ENCODE results near the gene FAM13B. TPM values are rescaled to one million over a fixed set of nuclear protein-coding genes. Genes with fewer than 3 reads are reported as not detected.

FAM13B gene
- total RNA-seq, 4 donors from 2014 or later = 21.9 to 92.4 (median 32.7) TPM

DNA sequence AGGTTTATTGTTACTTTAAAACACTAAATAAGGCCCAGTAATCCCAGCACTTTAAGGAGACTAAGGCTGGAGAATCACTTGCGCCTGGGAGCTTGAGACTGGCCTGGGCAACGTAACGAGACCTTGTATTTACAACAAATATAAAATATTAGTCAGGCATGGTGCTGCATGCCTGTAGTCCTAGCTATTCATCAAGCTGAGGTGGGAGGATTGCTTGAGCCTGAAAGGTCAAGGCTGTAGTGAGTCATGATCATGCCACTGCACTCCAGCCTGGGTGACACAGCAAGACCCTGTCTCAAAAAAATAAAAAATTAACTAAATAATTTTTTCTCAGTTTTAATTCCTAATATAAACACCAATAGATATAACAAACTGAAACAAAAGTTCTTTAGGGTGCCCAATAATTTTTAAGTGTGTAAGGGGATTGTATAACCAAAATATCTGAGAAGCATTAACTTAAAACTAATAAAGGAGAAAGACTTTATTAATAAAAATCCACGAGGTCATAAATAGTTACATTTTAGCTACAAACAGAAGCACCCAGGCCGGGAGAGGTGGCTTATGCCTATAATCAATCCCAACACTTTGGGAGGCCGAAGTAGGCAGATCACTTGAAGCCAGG lies 32.7 kb downstream of the FAM13B start:
- TF ChIP-seq CTCF (IDR thresholded peaks at IDR 0.05) = no peak
- no peak for TF ChIP-seq POLR2A (IDR thresholded peaks at IDR 0.05)
- Histone ChIP-seq H3K36me3 (peaks cover 0 to 16% (median 0%) of the 10 kb centered on the region in 3 donors), H3K27ac (no peak overlapping the region), H3K4me1 (no peaks in the 10 kb centered on the region), H3K9me3 (no peaks in the 10 kb centered on the region), H3K27me3 (no peaks in the 10 kb centered on the region), H3K4me3 (no peak overlapping the region)
- DNase-seq = no peak

GRCh38 chr5:137997726-137998213 lies 35.1 kb downstream of the FAM13B start:
- DNase-seq = no peak
- Histone ChIP-seq H3K9me3 (no peaks in the 10 kb centered on the region), H3K36me3 (no peaks in the 10 kb centered on the region), H3K27ac (no peak overlapping the region), H3K4me1 (no peaks in the 10 kb centered on the region), H3K4me3 (no peak overlapping the region), H3K27me3 (no peaks in the 10 kb centered on the region)
- TF ChIP-seq POLR2A (IDR thresholded peaks at IDR 0.05) = no peak
- no peak for TF ChIP-seq CTCF (IDR thresholded peaks at IDR 0.05)

DNA sequence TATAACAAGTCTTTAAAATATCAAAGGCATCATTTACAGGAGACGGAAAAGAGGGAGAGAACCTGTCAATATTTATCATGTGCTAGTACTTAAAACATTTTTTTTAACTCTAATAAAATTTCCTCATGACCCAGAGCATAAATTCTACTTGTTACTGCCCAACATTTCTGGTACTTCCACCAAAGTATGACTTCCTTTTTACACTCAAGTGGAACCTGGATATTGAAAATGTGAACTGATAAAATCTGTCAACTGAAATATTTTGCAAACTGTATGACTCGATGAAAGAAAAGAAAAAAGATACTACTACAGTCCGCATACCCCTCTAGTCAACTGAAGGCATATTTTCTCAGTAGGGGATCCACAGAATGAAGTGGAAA lies 37.1 kb downstream of the FAM13B start:
- no peak overlapping the region for H3K4me3 ChIP-seq
- no peaks in the 10 kb centered on the region for H3K4me1 ChIP-seq
- no peak overlapping the region for H3K27ac ChIP-seq
- TF ChIP-seq CTCF (IDR thresholded peaks at IDR 0.05) (no peak), POLR2A (IDR thresholded peaks at IDR 0.05) (no peak)
- no peak for DNase-seq
- no peaks in the 10 kb centered on the region for H3K27me3 ChIP-seq
- no peaks in the 10 kb centered on the region for H3K9me3 ChIP-seq
- H3K36me3 ChIP-seq = peaks cover 0 to 3% (median 0%) of the 10 kb centered on the region in 3 donors

DNA sequence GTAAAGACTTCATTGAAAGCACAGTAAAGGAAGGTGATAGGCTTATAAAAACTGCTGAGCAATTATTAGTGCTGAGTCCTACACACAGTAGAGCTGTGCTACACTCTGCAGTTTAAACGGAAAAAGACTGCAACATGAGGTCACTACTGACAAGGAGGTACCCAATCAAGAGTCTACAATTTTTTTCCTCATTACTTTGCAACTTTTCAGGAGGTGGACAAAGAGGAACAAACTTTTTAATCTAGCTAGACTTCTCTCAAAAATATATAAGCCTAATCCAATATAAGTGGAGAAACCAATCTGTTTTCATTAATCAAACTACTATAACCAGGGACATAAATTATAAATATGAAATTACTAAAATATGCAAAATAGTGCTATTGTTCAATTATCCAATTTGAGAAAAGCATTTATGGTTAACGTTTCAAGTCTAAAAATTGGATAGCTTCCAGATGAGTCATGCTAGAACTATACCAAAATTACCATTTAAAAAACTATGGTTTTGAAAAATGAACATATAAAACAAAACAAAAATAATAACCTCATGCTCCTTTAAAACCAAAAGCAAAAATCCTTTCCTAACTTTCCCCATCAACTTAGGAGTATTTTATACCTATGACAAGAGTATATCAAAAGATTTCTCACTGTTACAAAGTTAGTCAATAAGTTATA lies 37.7 kb downstream of the FAM13B start:
- Histone ChIP-seq H3K27ac (no peak overlapping the region), H3K9me3 (no peaks in the 10 kb centered on the region), H3K4me1 (no peaks in the 10 kb centered on the region), H3K36me3 (peaks cover 0 to 3% (median 0%) of the 10 kb centered on the region in 3 donors), H3K27me3 (no peaks in the 10 kb centered on the region), H3K4me3 (no peak overlapping the region)
- no peak for DNase-seq
- TF ChIP-seq POLR2A (IDR thresholded peaks at IDR 0.05) (no peak), CTCF (IDR thresholded peaks at IDR 0.05) (no peak)

- Histone ChIP-seq H3K4me3 (no peak overlapping the region), H3K4me1 (no peaks in the 10 kb centered on the region), H3K27ac (no peak overlapping the region), H3K9me3 (no peaks in the 10 kb centered on the region), H3K27me3 (no peaks in the 10 kb centered on the region), H3K36me3 (peaks cover 0 to 3% (median 0%) of the 10 kb centered on the region in 3 donors)
- DNase-seq = no peak
- TF ChIP-seq CTCF (IDR thresholded peaks at IDR 0.05) = no peak
- no peak for TF ChIP-seq POLR2A (IDR thresholded peaks at IDR 0.05)
Measured at GRCh38 chr5:137994556-137994955, 38.3 kb downstream of the FAM13B start.

Measured in Peyer's patch (tissue), 4 donors.